Osteoblast (primary cell): ENCODE measurements around the gene MYLK2. TPM values are rescaled to one million over a fixed set of nuclear protein-coding genes. Genes with fewer than 3 reads are reported as not detected.
A peak's percentile ranks its signal among the peaks of the same experiment; 100 is the strongest.

ENCODE experiments used
- DNase-seq: peaks from one replicate; pipeline ENCODE4 v3.0.0; 2011; ENCODE audit warnings: low spot score, mixed read lengths; ENCODE audit not compliant: insufficient read length; ENCODE audit errors: missing footprints
- H2AFZ ChIP-seq: 2 replicates; pipeline ENCODE4 v1.6.0; 2011; ENCODE audit warnings: mild to moderate bottlenecking, low read length
- H3K27ac ChIP-seq: 2 replicates; pipeline ENCODE4 v1.5.1; 2011; ENCODE audit warnings: mild to moderate bottlenecking, low read depth, low read length, moderate library complexity
- H3K27me3 ChIP-seq: 2 replicates; pipeline ENCODE4 v1.6.0; 2012; ENCODE audit warnings: mild to moderate bottlenecking, control low read depth, inconsistent platforms, low read length, moderate library complexity; ENCODE audit not compliant: insufficient read depth
- H3K36me3 ChIP-seq: 2 replicates; pipeline ENCODE4 v1.5.1; 2011; ENCODE audit warnings: mild to moderate bottlenecking, low read length, control low read depth, moderate library complexity; ENCODE audit not compliant: insufficient read depth
- H3K4me1 ChIP-seq: 2 replicates; pipeline ENCODE4 v1.5.1; 2011; ENCODE audit warnings: mild to moderate bottlenecking, low read length, control low read depth, moderate library complexity; ENCODE audit not compliant: insufficient read depth
- H3K4me2 ChIP-seq: 2 replicates; pipeline ENCODE4 v1.6.0; 2011; ENCODE audit warnings: mild to moderate bottlenecking, low read length; ENCODE audit not compliant: insufficient read depth
- H3K4me3 ChIP-seq: fragments of 200-600 bp; sonication (generic); 3 replicates; pipeline ENCODE4 v1.5.1; 2012; ENCODE audit warnings: mild to moderate bottlenecking, low read length, inconsistent platforms; ENCODE audit not compliant: insufficient read depth
- H3K79me2 ChIP-seq: 2 replicates; pipeline ENCODE4 v1.6.0; 2012; ENCODE audit warnings: mild to moderate bottlenecking, low read length, control low read depth, inconsistent platforms; ENCODE audit not compliant: insufficient read depth
- H3K9me3 ChIP-seq: 2 replicates; pipeline ENCODE4 v1.5.1; 2011; ENCODE audit warnings: low read depth, low read length, control low read depth
- H4K20me1 ChIP-seq: 2 replicates; pipeline ENCODE4 v1.6.0; 2012; ENCODE audit warnings: mild to moderate bottlenecking, low read length, control low read depth; ENCODE audit not compliant: insufficient read depth
- total RNA-seq: library from RNA; depleted of rRNA; stranded (reverse); fragments of >200 nt; gene quantifications from 2 replicates; pipeline ENCODE4 v1.2.3, GENCODE V29; 2012
- TF ChIP-seq, protein P1 (sequence below): IDR thresholded peaks from 2 replicates; pipeline ENCODE4 v1.5.1; 2011; ENCODE audit warnings: mild to moderate bottlenecking, low read depth, low read length, moderate library complexity; ENCODE audit errors: extremely low read depth

Gene MYLK2
- total RNA-seq = under 0.01 and 0.36 TPM in 2 replicates

- TF ChIP-seq, protein P1, sequence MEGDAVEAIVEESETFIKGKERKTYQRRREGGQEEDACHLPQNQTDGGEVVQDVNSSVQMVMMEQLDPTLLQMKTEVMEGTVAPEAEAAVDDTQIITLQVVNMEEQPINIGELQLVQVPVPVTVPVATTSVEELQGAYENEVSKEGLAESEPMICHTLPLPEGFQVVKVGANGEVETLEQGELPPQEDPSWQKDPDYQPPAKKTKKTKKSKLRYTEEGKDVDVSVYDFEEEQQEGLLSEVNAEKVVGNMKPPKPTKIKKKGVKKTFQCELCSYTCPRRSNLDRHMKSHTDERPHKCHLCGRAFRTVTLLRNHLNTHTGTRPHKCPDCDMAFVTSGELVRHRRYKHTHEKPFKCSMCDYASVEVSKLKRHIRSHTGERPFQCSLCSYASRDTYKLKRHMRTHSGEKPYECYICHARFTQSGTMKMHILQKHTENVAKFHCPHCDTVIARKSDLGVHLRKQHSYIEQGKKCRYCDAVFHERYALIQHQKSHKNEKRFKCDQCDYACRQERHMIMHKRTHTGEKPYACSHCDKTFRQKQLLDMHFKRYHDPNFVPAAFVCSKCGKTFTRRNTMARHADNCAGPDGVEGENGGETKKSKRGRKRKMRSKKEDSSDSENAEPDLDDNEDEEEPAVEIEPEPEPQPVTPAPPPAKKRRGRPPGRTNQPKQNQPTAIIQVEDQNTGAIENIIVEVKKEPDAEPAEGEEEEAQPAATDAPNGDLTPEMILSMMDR = no peak
- peaks cover 11% of the 10 kb centered on the region for H3K4me1 ChIP-seq
- H3K27ac ChIP-seq = no peak within 1 kb of the TSS
- no peak for DNase-seq
- no peak within 1 kb of the TSS for H2AFZ ChIP-seq
- no peak within 1 kb of the TSS for H3K4me2 ChIP-seq
- no peaks in the 10 kb centered on the region for H4K20me1 ChIP-seq
- H3K36me3 ChIP-seq = no peaks in the 10 kb centered on the region
- no peak within 1 kb of the TSS for H3K4me3 ChIP-seq
- H3K27me3 ChIP-seq = no peaks in the 10 kb centered on the region
- no peaks in the 10 kb centered on the region for H3K79me2 ChIP-seq
- H3K9me3 ChIP-seq = no peaks in the 10 kb centered on the region
Observed at GRCh38 chr20:31819083-31819784, at the start of gene MYLK2. TSS of gene MYLK2 (plus strand) at chr20:31819356. CDS start at chr20:31819581, 225 bp downstream.

DNA sequence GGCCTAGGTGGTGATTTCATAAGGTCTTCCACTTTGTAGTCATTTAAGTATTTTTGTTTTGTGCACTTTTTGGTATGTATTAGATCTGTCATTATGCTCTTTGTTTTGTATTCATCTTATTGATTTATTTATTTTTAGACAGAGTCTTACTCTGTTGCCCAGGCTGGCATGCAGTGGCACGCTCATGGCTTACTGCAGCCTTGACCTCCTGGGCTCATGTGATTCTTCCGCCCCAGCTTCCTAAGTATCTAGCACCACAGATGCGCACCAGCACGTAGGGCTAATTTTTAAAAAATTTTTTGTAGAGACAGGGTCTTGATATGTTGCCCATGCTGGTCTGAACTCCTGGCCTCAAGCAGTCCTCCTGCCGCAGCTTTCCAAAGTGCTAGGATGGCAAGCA lies 49.5 kb upstream of the MYLK2 start:
- H3K27me3 ChIP-seq = no peaks in the 10 kb centered on the region
- peak overlapping the region; percentile 69 for H3K4me2 ChIP-seq
- no peak for DNase-seq
- no peaks in the 10 kb centered on the region for H3K9me3 ChIP-seq
- no peaks in the 10 kb centered on the region for H4K20me1 ChIP-seq
- no peak overlapping the region for H3K4me3 ChIP-seq
- peaks cover 58% of the 10 kb centered on the region for H3K79me2 ChIP-seq
- peaks cover 50% of the 10 kb centered on the region for H3K36me3 ChIP-seq
- TF ChIP-seq, protein P1 = no peak
- peaks cover 8% of the 10 kb centered on the region for H3K4me1 ChIP-seq
- peak overlapping the region; percentile 0 for H2AFZ ChIP-seq
- peak overlapping the region; percentile 62 for H3K27ac ChIP-seq

DNA sequence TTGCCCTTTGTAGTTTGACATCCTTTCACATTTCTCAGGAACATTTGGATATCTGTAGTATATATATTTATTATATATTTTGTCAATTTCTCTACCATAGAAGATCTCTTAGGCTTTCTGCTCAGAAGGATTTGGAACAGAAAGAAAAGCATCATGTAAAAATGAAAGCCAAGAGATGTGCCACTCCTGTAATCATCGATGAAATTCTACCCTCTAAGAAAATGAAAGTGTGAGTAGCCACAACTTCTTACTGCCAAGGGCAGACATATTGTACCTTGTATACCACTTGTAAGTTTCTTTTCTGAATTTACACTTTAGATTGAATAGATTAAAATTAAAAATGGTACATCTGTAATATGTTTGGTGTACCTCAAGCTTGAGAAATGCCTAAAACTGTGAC lies 48.9 kb upstream of the MYLK2 start:
- Histone ChIP-seq H3K36me3 (peaks cover 50% of the 10 kb centered on the region), H3K27me3 (no peaks in the 10 kb centered on the region), H4K20me1 (no peaks in the 10 kb centered on the region), H3K4me1 (peaks cover 3% of the 10 kb centered on the region), H2AFZ (peak overlapping the region; percentile 60), H3K4me2 (peak overlapping the region; percentile 69), H3K79me2 (peaks cover 59% of the 10 kb centered on the region), H3K9me3 (no peaks in the 10 kb centered on the region), H3K27ac (peak overlapping the region; percentile 62), H3K4me3 (no peak overlapping the region)
- no peak for DNase-seq
- TF ChIP-seq, protein P1 = no peak

- no peak for DNase-seq
- Histone ChIP-seq H3K4me3 (no peak overlapping the region), H2AFZ (no peak overlapping the region), H3K27me3 (no peaks in the 10 kb centered on the region), H3K27ac (no peak overlapping the region), H3K36me3 (peaks cover 55% of the 10 kb centered on the region), H3K79me2 (peaks cover 35% of the 10 kb centered on the region), H3K4me1 (no peaks in the 10 kb centered on the region), H3K9me3 (no peaks in the 10 kb centered on the region), H3K4me2 (no peak overlapping the region), H4K20me1 (no peaks in the 10 kb centered on the region)
- TF ChIP-seq, protein P1 = no peak
Observed at GRCh38 chr20:31774408-31774807, 44.7 kb upstream of the MYLK2 start.
